HG03280 (cell line): Measurements from ENCODE around the gene TAF11.
A peak's percentile ranks its signal among the peaks of the same experiment; 100 is the strongest.
"Not testable (repeated sequence)": the region's sequence is repeated elsewhere in the genome, so short reads cannot be mapped to it uniquely, and the experiment has no call there.

Experiments
- ATAC-seq: cut with Tn5 transposase; IDR thresholded peaks from one replicate; pipeline ENCODE4 v1.9.1; 2021; ENCODE audit warnings: mild to moderate bottlenecking, moderate library complexity; ENCODE audit not compliant: unreplicated experiment

TAF11 gene

GRCh38 chr6:34887753-34888513 lies at the start of gene TAF11:
Gene TAF11 (minus strand): TSS chr6:34888042. CDS start chr6:34887957, 85 bp downstream.
- peak; percentile 63 for ATAC-seq

- ATAC-seq = no peak
Observed at GRCh38 chr6:34934516-34934915, 46.7 kb upstream of the TAF11 start.

GRCh38 chr6:34932202-34932601 lies 44.4 kb upstream of the TAF11 start:
- not testable (repeated sequence) for ATAC-seq

- no peak for ATAC-seq
Observed at GRCh38 chr6:34930221-34930620, 42.4 kb upstream of the TAF11 start.

GRCh38 chr6:34929241-34929978 lies 41.6 kb upstream of the TAF11 start:
- no peak for ATAC-seq

GRCh38 chr6:34928695-34929094 lies 40.9 kb upstream of the TAF11 start:
- ATAC-seq = no peak

GRCh38 chr6:34928220-34928619 lies 40.4 kb upstream of the TAF11 start:
- no peak for ATAC-seq

- ATAC-seq = no peak
Observed at GRCh38 chr6:34926655-34927054, 38.8 kb upstream of the TAF11 start.

- ATAC-seq = no peak
Observed at GRCh38 chr6:34924831-34925625, 37.2 kb upstream of the TAF11 start.

- no peak for ATAC-seq
Observed at GRCh38 chr6:34922177-34922663, 34.4 kb upstream of the TAF11 start.

- ATAC-seq = no peak
Observed at GRCh38 chr6:34920097-34920496, 32.3 kb upstream of the TAF11 start.

- no peak for ATAC-seq
Observed at GRCh38 chr6:34919651-34920050, 31.8 kb upstream of the TAF11 start.

GRCh38 chr6:34917626-34918285 lies 29.9 kb upstream of the TAF11 start:
- ATAC-seq = no peak

GRCh38 chr6:34916348-34916967 lies 28.6 kb upstream of the TAF11 start:
- no peak for ATAC-seq

- ATAC-seq = no peak
Observed at GRCh38 chr6:34914358-34914757, 26.5 kb upstream of the TAF11 start.

GRCh38 chr6:34912715-34913464 lies 25.0 kb upstream of the TAF11 start:
- ATAC-seq = peak; percentile 70

GRCh38 chr6:34911822-34912221 lies 24.0 kb upstream of the TAF11 start:
- ATAC-seq = no peak

GRCh38 chr6:34909320-34909883 lies 21.6 kb upstream of the TAF11 start:
- no peak for ATAC-seq

- ATAC-seq = no peak
Observed at GRCh38 chr6:34908194-34908593, 20.4 kb upstream of the TAF11 start.
